RWPE1 (cell line): Measurements from ENCODE around the gene VSTM4.

Source experiments
- CTCF ChIA-PET: fragments of 350-600 bp; sonication (Branson Sonifier 250); formaldehyde crosslinking; extraction: SDS; loops from one replicate; lab custom pipeline; 2021; lab: Yijun Ruan, JAX
- POLR2A ChIA-PET: fragments of 400-600 bp; formaldehyde crosslinking; extraction: SDS; loops from one replicate; lab custom pipeline; 2020; ENCODE audit warnings: antibody characterized with exemption; ENCODE audit not compliant: low non-redundant PET; lab: Yijun Ruan, JAX
- DNase-seq: peaks from one replicate; pipeline ENCODE4 v3.0.0; 2012; ENCODE audit warnings: low spot score
- H3K27ac ChIP-seq: fragments of 450-650 bp; 2 replicates; pipeline ENCODE4 v1.5.1; 2017
- CTCF ChIP-seq: fragments of 450-650 bp; conservative IDR thresholded peaks from 2 replicates; pipeline ENCODE4 v1.5.1; 2017; ENCODE audit warnings: low read depth, mild to moderate bottlenecking

Gene VSTM4

GRCh38 chr10:49094646-49095045 is 20.7 kb downstream of the VSTM4 start:
- POLR2A ChIA-PET, result no interaction called here
- H3K27ac ChIP-seq, result no peak overlapping the region
- CTCF ChIA-PET, result no interaction called here
- TF ChIP-seq CTCF, result no peak
- no peak for DNase-seq

GRCh38 chr10:49093922-49094321 is 21.4 kb downstream of the VSTM4 start:
- no peak for DNase-seq
- ChIA-PET CTCF (no interaction called here), POLR2A (no interaction called here)
- H3K27ac ChIP-seq, result no peak overlapping the region
- no peak for TF ChIP-seq CTCF

GRCh38 chr10:49092477-49092876 is 22.8 kb downstream of the VSTM4 start:
- no peak for TF ChIP-seq CTCF
- ChIA-PET POLR2A (no interaction called here), CTCF (no interaction called here)
- H3K27ac ChIP-seq, result no peak overlapping the region
- DNase-seq, result no peak

- DNase-seq, result no peak
- ChIA-PET POLR2A (no interaction called here), CTCF (no interaction called here)
- H3K27ac ChIP-seq, result no peak overlapping the region
- no peak for TF ChIP-seq CTCF
These were observed 23.7 kb downstream of the VSTM4 start for GRCh38 chr10:49091450-49092210.

- DNase-seq, result no peak
- ChIA-PET CTCF (no interaction called here), POLR2A (no interaction called here)
- no peak overlapping the region for H3K27ac ChIP-seq
- TF ChIP-seq CTCF, result no peak
These were observed 24.5 kb downstream of the VSTM4 start for GRCh38 chr10:49090696-49091380.

GRCh38 chr10:49090189-49090575 is 25.1 kb downstream of the VSTM4 start:
- TF ChIP-seq CTCF, result no peak
- H3K27ac ChIP-seq, result no peak overlapping the region
- no peak for DNase-seq
- POLR2A ChIA-PET, result no interaction called here
- CTCF ChIA-PET, result no interaction called here
